GM20431 (cell line): ENCODE data around the gene RIMKLB.
"Not testable (repeated sequence)": the region's sequence is repeated elsewhere in the genome, so short reads cannot be mapped to it uniquely, and the experiment has no call there.

ENCODE experiments used
- in situ Hi-C: fragments of 300-500 bp; cut with MseI, MboI; formaldehyde crosslinking; loops from one replicate; pipeline ENCODE4 v1.15.0; 2020; ENCODE audit warnings: low sequenced_read_pairs; ENCODE audit not compliant: unreplicated experiment

The RIMKLB gene

DNA sequence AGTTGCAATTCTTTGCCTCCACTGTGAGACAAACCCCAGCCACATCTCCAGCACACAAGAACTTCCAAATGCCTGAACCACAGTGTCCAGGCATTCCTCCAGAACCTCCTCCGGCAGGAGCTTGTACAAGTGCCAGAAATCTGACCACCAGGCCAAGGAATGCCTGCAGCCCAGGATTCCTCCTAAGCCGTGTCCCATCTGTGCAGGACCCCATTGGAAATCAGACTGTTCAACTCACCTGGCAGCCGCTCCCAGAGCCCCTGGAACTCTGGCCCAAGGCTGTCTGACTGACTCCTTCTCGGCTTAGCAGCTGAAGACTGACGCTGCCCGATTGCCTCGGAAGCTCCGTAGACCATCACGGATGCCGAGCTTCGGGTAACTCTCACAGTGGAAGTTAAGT is 109.3 kb downstream of the RIMKLB start:
- in situ Hi-C loops: not testable (repeated sequence)

DNA sequence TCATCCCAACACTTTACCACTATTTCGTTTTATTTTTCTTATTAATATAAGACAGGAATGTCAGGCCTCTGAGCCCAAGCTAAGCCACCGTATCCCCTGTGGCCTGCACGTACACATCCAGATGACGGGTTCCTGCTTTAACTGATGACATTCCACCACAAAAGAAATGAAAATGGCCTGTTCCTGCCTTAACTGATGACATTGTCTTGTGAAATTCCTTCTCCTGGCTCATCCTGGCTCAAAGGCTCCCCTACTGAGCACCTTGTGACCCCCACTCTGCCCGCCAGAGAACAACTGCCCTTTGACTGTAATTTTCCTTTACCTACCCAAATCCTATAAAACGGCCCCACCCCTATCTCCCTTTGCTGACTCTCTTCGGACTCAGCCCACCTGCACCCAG is 112.3 kb downstream of the RIMKLB start:
- in situ Hi-C loops: not testable (repeated sequence)

DNA sequence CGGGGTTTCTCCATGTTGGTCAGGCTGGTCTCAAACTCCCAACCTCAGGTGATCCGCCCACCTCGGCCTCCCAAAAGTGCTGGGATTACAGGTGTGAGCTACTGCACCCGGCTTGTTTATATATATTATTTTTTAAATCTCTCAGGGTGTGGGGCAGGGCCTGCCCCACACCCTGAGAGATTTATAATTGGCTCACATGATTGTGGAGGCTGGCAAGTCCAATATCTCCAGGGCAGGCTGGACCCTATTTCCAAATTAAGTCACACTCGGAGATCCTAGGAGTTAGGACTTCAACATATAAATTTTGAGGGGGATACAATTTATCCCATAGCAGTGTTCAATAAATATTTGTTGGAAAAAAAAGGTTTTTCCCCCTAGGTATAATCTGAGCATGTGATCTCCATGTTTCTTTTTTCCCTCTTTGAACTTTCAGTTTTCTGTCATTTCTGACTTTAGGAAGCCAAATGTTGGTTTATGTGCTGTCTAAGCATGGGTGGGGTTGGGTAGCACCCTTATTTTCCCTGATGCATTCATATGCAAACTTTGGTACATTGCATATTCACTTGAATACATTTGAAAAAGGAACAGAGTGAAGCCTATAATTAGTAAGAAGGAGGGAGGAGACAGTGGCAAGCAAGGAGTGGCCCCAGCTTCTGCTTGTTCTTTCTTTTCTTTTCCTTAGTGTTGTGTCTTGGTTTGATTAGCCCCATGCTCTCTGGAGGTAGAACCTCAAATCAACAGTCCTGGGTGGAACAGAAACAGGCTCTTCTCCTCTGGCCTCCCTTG is 116.0 kb downstream of the RIMKLB start:
- in situ Hi-C loops: no loop called here

DNA sequence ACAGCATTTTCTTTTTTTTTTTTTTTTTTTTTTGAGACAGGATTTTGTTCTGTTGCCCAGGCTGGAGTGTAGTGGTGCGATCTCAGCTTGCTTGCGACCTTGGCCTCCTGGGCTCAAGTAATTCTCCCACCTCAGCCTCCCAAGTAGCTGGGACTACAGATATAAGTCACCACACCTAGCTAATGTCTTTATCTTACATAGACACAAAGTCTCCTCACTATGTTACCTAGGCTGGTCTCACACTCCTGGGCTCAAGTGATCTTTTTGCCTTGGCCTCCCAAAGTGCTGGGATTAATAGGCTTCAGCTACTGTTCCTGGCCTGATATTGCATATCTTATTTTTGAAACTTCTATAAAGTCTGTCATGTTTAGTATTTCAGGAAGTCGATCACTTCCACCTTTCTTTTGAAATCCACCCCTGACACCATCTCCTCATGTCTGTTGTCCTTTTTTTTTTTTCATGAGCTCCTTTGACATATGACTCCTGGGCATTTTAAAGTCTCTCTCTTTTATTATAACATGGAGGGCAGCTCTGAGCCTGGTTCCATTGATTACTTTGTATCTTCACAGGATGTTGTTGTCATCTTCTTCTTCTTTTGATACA is 118.8 kb downstream of the RIMKLB start:
- in situ Hi-C loops: no loop called here

DNA sequence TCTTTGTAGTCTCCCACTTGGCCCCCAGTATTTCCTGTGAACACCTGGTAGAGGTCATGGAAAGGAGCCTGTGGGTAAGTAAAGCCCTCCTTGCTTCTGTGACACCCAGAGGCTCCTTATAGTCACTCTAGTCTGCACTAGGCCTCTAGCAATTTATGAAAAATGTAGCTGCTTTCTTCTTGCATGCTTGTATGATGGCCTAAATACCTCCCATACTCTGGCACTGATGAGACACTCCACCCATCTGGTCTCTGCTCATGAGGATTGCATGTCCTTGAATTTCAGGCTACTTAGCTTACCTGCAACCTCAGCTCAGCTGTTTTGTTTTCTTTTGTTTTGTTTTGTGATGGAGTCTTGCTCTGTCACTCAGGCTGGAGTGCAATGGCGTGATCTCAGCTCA is 120.1 kb downstream of the RIMKLB start:
- in situ Hi-C loops: no loop called here

DNA sequence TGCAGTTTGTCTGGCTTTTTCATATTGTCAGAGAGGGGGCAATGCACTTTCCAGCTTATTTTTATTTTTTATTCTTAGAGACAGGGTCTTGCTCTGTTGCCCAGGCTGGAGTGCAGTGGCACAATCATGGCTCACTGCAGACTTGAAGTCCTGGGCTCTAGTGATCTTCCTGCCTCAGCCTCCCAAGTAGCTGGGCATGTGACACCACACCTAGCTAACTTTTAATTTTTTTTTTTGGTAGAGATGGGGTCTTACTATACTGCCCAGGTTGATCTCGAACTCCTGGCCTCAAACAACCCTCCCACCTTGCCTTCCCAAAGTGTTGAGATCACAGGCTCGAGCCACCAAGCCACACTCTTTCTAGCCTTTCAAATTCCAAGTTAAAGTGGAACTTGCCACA is 120.7 kb downstream of the RIMKLB start:
- in situ Hi-C loops: no loop called here

DNA sequence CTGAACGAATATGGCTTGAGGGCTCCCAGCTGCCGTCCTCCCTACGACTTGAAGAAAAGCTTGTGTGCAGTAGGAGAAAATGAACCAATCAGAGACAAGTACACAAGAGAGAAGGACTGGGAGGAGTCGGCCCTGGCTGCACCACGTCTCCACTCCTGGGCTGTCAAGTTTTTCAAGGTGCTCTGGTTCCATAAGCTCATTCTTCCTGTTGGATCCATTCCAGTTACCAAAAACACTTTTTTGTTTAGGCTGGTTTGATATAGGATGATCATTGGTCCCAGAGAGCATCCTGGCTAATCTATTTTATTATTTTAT is 121.8 kb downstream of the RIMKLB start:
- in situ Hi-C loops: no loop called here

DNA sequence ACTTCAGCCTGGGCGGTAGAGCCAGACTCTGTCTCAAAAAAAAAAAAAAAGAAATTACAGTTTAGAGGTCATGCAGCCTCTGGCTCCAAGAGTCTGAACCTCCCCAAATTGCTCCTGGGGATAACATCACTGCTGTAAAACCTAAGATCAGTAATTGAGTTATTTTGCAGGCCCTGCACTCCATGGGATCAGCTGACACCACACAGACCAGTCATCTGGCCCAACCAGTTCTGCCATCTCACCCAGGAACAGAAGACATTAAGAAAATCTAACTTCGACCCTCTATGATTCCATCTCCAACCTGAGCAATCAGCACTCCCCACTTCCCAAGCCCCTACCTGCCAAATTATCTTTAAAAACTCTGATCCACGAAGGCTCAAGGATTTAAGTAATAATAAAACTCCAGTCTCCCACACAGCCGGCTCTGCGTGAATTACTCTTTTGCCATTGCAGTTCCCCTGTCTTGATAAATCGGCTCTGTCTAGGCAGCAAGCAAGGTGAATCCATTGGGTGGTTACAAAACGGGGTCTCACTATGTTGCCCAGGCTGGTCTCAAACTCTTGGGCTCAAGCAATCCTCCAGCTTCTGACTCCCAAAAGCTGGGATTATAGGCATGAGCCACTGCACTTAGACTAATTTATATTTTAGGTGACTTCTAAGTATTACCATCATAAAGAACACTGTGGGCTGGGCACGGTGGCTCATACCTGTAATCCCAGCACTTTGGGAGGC is 123.1 kb downstream of the RIMKLB start:
- in situ Hi-C loops: not testable (repeated sequence)

DNA sequence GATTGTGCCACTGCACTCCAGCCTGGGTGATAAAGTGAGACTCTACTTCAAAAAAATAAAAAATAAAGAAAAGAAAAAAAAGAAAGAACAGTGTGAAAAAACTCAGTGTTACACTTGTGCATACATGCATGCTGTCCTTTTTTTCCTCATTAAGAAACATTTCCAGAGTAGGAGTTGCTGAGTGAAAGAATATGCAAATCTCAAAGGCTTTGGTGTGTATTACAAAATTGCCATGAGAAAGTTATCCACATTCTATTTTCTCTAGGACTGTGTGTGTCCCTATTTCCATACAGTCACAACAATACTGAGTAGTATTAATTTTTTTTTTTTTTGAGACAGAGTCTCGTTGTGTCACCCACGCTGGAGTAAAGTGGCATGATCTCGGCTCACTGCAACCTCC is 123.8 kb downstream of the RIMKLB start:
- in situ Hi-C loops: no loop called here

DNA sequence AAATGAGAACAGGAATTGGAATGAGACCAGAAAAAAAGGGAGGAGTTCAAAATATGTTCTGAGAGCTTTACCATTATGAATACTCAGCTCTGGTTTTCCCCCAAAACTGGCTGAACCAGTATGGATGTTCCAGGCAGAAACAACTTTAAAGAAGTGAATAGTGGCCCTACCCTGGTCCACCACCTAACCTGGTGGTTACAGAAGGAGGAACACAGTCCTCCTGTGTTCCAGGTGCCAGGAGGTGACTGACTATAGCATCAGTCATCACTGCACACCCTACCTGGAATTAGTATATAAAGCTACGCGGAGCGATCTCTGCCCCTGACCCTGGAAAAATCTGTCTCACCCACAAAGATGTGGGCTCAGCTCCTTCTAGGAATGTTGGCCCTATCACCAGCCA is 124.5 kb downstream of the RIMKLB start, which contains the start of gene A2ML1:
Gene A2ML1 (plus strand): TSS at position 324 of the 400 bp plus-strand sequence. CDS start 31 bp downstream, at position 355.
- in situ Hi-C loops: no loop called here

DNA sequence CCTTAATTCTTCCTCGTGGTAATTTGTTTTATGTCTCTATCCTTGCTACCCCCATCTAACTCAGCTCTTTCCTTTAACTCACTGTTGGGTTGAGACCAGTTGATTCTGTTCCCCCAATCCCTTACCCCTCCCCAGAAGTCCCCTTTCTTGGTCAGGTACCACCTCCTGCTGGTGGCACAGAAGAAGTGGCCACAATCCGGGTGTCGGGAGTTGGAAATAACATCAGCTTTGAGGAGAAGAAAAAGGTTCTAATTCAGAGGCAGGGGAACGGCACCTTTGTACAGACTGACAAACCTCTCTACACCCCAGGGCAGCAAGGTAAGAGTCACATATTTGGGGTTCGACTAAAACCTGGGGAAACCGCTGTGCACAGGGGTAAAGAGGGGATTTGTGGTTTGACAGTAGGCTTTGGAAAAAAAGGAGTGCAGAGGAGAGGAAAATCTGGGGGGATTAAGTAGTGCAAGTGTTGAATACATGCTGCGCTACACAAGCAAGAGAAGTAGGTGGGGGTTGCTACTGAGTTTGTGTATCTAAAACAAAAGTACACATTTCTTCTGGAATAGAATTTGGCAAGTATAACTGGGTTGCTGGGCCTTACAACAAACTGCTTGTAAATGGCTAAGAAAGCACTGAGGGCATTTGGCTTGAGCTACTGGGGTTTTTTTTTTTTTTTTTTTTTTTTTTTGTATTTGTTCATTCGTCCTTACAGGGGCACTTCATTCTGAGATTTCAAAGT is 125.9 kb downstream of the RIMKLB start:
- in situ Hi-C loops: no loop called here

DNA sequence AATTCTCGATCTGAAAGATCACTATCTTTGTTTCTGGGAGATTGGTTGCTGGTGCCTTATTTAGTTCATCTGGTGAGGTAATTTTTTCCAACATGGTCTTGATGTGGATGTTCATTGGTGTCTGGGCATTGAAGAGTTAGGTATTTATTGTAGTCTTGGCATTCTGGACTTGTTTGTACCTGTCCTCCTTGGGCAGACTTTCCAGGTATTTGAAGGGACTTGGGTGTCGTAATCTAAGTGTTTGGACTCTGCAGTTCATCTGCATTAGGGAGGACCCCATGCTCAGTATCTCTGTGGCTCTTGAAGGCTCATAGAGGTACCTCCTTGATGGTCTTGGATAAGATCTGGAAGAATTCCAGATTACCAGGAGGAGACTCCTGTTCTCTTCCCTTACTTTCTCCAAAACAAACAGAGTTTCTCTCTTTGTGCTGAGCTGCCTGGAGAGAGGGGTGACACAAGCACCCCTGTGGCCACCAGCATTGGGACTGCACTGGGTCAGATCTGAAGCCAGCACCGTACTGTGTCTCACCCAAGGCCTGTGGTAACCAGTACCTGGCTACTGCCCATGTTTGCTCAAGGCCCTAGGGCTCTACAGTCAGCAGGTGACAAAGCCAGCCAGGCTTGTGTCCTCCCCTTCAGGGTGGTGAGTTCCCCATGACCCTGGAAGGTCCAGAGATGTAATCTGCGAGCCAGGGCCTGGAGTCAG is 129.9 kb downstream of the RIMKLB start:
- in situ Hi-C loops: no loop called here

DNA sequence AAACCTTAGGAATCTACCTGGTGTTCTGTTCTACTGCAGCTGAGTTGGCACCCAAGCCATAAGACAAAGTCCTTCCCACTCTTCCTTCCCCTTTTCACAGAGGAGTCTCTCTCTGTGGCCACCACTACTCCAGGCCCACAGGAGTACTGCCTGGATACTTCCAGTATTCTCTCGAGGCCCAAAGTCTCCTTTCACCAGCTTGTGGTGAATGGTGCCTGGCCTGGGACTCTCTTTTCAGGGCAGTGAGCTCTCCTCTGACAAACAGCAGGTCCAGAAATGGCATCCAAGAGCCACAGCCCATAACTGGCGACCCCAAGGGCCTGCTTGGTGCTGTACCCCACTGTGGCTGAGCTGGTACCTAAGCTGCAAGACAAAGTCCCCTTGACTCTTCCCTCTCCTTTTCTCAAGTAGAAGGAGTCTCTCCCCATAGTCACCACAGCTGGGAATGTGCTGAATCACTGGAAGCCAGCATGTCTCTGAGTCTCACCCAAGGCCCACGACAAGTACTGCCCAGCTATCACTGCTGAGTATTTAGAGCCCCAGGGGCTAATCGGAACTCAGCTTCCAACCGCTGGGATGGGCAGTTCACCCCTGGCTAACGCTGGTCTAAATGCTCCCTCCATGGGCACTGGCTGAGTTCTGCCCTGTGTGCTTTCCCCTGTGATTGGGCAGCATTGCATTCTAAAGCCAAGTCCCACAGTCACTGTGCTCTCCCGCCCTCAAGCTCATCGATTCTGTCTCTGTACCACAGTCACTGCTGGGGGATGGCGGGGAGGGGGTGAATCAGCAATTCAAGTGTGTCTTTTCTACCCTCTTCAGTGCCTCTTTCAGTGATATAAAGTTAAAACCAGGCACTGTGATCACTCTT is 130.7 kb downstream of the RIMKLB start:
- in situ Hi-C loops: no loop called here

DNA sequence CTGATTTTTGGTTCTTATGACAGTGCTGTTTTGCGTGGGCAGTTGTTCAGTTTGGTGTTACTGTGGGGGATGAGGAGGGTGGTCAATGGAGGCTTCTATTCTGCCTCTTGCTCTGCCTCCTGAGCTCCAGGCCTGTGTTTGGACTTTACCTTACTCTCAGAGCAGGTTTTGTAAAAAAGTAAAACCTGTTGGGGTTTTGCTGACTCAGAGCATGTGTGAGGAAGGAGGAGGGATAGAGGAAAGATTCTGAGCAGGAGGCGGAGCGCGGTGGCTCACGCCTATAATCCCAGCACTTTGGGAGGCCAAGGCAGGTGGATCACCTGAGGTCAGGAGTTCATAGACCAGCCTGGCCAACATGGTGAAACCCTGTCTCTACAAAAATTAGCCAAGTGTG is 131.3 kb downstream of the RIMKLB start:
- in situ Hi-C loops: no loop called here

DNA sequence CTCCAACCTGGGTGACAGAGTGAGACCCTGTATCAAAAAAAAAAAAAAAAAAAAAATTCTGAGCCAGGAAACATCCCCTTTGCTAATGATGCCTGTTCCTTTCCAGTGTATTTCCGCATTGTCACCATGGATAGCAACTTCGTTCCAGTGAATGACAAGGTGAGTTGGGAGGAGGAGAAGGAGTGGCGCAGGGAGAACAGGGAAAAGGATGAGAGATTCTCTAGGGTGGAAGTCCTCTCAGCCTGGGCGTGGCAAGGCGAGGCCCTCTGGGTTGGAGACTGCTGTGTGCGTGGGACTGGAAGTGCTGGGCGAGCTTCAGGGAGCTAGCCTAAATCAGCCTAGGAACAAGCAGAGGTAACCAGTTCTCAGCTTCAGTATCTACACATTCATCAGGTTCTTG is 131.8 kb downstream of the RIMKLB start:
- in situ Hi-C loops: no loop called here

DNA sequence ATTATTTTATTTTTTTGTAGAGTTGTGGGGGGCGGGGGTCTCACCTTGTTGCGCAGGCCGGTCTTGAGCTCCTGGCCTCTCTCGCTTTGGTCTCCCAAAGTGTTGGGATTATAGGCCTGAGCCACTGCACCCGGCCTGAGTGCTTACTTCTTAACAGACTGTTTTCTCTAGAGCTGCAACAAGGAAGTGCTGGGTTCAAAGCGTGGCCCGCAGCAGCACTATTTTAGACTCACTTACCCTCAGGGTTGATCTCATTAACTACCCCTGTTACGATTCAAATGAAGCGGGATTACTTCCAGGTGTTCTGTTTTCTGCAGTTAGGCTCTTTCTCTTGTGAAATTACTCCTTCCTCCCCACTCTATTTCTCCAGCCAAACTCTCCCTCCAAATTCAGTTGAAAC is 133.3 kb downstream of the RIMKLB start:
- in situ Hi-C loops: no loop called here

DNA sequence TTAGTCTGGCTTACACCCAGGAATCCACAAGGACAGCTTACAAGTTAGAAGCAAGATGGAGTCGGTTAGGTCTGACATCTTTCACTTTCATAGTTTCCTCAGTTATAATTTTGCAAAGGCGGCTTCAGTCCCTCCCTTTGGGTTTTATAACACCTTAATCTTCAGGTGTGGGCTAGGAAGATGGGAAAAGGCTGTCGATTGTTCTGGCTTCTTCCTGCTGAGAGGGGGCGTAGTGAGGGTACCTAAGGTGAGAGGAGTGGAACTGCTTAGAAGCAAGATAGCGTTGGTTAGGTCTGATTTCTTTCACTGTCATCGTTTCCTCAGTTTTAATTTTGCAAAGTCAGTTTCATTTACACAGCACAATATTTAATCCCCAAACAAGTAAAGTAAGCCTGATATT is 134.7 kb downstream of the RIMKLB start:
- in situ Hi-C loops: no loop called here
